G401 (cell line): ENCODE data around the gene H19. TPM values are rescaled to one million over a fixed set of nuclear protein-coding genes. Genes with fewer than 3 reads are reported as not detected.

Experiments
- DNase-seq: peaks from one replicate; pipeline ENCODE4 v3.0.0-alpha.2; 2015; ENCODE audit warnings: low spot score
- in situ Hi-C: cut with HindIII; loops from 2 replicates; pipeline ENCODE4 v1.10.0; 2016; ENCODE audit warnings: low sequenced_read_pairs, mixed read lengths
- total RNA-seq: library from RNA; depleted of rRNA; stranded (reverse); fragments of >200 nt; shearing (Covaris generic); gene quantifications from 2 replicates; pipeline ENCODE4 v1.2.3, GENCODE V29; 2014; rRNA removed

Gene H19
- total RNA-seq, result 17.0 and 19.9 TPM in 2 replicates

DNA sequence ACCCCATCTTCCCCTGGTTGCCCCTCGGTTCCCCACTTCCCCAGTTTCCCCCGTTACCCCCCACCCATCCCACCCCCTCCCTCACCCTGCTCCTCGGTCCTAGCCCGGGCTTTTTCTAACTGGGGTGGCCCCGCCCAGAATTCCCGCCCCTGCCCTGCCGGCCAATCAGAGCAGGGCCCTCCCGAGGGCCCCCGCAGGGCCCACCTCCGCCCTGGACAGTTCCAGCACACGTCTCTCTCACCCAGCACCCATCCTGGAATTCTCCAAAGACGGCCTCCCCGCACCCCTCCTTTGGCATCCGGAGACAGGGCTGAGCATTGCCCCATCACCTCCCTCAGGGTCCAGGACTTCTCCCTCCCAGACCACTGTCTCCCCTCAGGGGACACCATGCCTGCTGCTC, at the start of gene H19:
Gene H19 (minus strand): TSS at position 88 of the 400 bp plus-strand sequence.
- in situ Hi-C loops, result no loop called here
- DNase-seq, result no peak

DNA sequence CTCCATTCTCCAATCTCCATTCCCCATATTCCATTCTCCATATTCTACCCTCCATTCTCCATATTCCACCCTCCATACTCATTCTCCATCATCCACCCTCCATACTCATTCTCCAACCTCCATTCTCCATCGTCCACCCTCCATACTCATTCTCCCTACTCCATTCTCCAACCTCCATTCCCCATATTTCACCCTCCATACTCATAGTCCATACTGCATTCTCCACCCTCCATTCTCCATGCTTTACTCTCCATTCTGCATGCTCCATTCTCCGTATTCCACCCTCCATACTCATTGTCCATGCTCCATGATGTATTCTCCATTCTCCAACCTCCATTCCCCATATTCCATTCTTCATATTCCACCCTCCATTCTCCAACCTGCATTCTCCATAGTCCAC, 44.3 kb upstream of the H19 start:
- in situ Hi-C loops, result no loop called here
- DNase-seq, result no peak

DNA sequence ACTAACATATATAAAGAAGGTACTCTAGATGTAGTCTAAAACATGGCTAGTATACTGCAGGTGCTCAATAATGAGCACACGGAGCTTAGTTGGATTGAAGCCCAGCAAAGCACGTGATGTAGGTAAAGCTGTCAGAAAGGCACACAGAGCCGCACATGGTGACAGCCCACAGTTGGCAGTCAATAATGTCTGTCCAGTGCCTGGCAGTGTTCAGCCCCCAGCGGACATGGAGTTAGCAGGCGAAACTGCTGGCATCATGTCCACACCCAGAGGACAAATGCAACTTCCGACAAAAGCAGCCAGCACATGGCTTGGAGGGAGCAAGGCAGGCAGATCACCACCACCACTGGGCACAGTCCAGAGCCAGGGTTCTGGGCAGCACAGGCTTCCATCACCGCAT, 43.5 kb upstream of the H19 start:
- in situ Hi-C loops, result no loop called here
- DNase-seq, result no peak

DNA sequence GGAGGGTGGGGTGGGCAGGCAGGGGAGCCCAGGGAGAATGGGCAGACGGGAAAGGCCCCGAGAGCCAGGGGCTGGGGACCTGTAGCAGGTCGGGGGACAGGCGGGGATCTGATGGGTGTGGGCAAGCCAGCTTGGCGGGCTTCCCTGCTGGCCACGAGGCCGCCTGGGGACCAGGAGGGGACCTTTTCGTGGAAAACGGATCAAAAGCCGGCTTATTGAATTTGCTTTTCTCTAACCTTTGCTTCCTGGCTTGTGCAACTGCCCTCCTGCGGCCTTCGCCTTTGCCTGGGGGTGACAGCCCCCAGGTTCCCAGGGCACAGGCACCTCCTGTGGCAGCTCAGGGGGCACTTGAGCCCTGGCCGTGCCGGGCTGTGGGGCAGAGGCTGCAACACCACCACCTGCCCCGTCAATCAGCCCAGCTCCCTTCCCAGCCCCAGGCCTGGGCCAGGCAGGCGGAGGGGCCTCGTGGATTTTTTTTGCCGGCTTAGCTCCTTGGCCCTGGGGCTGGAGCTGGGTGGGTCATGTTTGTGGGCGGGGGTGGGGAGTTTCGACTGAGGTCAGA, 41.6 kb upstream of the H19 start:
- in situ Hi-C loops, result no loop called here

DNA sequence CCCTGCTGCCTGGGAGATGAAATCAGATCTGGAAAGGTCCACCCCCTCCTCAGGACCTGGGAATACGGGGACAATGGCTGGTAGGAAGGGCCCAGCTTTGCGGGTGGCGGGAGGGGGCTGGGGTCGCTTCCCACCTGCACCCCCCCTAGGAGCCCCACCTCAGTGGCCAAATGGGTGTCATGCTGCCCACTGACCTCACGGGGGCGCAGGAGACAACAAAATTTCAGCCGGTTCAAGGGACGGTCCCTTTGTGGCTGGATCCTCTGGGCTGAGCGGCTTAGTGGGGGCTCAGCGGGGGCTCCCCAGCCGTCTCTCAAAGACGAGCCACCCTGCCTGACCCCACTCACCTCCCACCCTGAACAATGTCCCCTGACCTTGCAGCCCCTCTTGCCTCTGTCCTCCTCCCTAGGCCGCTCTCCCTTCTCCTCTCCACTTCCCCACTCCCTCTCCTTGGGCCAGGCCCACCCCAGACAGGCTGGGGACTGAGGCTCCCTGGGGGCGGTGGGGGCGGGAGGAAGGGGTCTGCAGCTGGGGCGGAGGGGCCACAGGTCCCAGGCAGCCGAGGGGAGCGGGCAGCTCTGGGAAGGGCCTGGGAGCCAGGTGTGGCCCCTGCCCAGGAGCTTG, 39.3 kb upstream of the H19 start:
- in situ Hi-C loops, result no loop called here
- no peak for DNase-seq

More for the DNA sequence above, 41.6 kb upstream of the H19 start:
- DNase-seq, result no peak

DNA sequence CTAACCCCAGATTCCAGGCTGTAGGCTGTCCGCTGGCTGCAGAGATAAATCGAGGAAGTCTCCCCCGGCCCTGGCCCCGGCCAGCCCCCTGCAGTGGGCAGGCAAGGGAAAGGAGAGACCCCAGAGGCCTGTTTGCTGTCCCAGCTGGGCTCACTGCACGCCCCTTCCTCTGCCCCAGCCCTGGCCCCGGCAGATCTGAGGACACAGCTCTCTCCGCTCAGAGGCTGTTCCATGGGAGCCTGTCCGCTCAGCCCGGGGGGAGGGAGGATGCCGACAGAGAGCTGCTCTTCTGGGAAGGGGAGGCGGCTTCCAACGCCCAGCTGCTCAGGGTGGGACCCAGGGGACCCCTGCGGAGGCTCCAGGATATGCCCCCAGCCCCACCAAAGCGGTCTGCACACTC, 37.7 kb upstream of the H19 start:
- DNase-seq, result no peak
- in situ Hi-C loops, result no loop called here

DNA sequence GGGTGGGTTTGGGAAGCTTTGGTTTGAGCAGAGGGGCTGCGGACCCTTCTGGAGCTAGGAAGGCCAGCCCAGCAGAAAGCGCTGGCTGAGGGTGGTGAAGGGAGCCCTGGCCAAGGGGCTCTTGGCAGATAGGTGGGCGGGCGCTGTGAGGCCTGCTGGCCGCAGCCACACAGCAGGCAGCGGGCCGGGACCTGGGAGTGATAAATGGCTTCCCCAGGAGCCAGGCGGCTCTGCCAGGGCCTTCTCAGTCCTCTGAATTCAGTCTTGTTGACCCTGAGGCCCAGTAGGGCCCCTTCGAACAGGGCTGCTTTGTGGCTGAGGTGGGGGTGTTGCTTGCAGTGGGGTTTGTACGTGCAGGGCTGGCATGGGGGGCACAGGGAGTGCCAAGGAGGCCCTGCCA, 33.4 kb upstream of the H19 start:
- DNase-seq, result no peak
- in situ Hi-C loops, result no loop called here

DNA sequence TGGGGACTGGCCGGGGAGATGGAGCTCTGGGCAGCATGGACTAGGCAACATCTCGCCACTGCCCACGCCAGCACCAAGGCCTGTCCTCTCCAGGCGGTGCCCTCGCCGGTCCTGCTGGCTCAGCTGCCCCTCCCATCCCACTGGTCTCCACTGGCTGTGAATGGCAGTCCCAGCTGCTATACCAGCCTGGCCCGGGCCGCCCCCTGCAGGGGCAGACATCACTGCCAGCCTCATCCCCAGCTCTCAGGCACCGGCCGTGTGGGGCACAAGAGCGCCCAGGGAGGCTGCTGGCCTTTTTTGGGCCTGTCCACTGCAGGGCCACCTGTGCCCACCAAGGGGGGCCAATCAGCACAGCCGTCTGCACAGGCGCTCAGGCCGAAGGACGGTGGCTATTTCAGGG, 30.1 kb upstream of the H19 start:
- DNase-seq, result no peak
- in situ Hi-C loops, result no loop called here

DNA sequence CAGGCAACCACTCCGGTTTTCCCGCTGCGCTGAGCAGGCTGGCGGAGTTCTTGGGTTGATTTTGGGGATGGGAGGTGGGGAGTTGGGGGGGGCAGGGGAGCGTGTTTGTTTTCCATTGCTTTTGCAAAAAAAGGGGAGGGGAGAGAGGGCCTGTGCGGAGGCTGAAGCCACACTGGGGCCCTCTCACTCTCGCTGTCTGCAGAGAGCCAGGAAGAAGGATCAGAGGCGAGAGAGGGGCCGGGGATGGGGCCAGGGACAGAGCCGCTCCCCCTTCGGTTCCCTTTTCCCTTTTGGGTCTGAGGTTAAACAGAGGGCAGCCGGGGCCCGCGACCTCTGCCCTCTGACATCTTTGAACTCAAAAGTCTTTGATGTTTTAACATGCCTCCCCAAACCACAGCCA, 17.4 kb upstream of the H19 start:
- in situ Hi-C loops, result no loop called here

DNA sequence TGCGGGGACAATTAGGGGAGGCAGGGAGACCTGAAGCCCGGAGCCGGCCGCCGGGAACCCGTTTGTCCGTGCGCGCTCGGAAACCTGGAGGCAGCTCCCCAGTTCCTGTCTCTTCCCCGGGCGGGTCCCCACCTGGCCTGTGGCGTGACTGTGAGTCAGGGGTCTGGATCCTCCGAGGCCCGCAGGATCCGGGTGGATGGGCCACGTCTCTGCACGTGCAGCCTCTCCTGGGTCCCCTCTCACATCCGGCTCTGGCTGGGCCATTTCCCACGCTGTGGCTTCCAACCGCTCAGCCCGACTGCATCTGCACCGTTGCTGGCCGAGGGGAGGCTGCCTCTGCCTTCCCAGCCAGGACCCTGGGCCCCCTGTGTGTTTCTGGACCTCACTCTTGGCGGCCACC, 14.8 kb upstream of the H19 start:
- in situ Hi-C loops, result no loop called here
- DNase-seq, result no peak

More for the DNA sequence above, 17.4 kb upstream of the H19 start:
- no peak for DNase-seq

DNA sequence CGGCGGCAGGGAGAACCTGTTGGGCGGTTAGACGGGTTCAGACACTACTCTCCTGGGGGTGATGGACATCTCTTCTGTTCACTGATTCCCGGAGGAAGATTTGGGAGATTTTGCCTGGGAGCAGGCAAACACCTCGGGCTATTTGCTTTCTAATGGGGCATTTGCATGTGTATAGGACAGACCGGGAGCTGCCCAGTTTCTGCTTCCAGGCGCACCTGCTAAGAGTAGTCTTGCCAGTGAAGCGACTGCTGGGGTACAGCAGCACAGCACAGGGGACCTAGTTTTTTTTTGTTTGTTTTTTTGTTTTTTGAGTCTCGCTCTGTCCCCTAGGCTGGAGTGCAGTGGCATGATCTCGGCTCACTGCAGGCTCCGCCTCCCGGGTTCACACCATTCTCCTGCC, 6.8 kb upstream of the H19 start:
- no peak for DNase-seq
- in situ Hi-C loops, result no loop called here

DNA sequence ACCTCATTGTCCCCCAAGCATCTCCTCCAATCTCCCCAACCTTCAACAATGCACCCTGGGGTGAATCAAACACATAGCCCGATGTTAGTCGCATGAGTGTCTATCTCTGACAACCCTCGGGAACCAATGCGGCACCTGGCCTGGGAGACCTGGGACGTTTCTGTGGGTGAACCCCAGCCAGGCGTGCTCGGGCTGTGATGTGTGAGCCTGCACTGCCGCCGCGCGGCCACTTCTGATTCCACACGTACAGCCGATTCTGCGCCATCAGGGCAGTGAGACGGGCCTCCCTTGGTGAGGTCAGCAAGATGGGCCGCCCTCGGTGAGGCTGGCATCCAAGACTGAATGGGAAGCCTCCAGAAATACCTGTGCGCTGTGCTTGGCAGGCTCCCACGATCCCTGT, 5.2 kb upstream of the H19 start:
- in situ Hi-C loops, result no loop called here
- no peak for DNase-seq

DNA sequence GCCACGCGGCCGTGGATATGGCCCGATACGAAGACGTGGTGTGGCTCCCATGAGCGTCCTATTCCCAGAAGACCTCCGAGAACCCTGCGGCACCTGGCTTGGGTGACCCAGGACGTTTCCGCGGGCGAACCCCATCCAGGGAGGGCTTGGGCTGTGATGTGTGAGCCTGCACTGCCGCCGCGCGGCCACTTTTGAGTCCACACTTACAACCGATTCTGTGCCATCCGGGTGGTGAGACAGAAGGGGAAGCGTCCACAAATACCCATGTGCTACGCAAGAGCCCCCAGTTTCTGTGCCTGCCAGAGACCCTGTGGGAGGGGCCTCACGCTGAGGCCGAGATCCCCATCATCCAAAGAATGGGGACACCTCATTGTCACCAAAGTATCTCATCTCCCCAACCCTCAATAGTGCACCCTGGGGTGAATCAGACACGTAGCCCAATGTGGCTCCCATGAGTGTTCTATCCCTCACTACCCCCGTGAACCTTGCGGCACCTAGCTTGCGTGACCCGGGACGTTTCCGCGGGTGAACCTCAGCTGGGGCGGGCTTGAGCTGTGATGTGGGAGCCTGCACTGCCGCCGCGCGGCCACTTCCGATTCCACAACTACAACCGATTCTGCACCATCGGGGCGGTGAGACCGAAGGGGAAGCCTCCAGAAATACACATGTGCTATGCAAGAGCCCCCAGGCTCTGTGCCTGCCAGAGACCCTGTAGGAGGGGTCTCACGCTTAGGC, 4.6 kb upstream of the H19 start:
- in situ Hi-C loops, result no loop called here
- DNase-seq, result no peak

DNA sequence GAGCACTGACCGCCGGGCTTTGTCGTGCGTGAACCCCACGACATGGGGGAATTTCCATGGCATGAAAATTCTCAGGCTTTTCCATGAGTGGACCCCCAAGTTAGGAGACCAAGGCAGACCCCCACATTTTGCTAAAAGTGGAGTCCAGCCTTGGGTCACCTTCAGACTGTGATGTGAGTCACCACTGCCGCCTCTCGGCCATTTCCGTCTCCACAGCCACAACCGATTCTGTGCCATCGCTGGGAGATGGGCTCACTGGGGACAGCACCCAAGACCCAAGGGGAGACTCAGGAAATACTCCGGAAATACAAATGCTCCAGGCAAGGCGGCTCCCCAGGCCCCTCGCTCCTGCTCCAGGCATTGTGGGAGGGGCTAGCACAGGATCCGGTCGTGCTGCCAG, 1.2 kb upstream of the H19 start:
- DNase-seq, result no peak
- in situ Hi-C loops, result no loop called here

DNA sequence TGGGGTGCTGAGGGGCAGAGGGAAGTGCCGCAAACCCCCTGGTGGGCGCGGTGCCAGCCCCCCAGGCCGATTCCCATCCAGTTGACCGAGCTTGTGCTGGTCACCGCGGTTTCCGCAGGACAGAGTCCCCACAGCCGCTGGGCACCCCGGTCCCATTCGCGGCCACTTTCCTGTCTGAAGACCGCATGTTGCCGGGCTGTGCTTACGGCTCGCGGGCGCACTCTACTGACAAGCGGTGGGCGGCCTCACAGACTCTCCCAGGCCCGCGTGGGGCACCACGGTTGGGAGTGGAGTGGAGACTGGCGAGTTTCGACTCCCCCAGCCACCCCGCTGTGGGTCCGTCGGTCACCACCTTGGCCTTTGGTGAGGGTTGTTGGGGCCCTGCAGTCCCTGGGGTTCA, 648 bp upstream of the H19 start:
- DNase-seq, result no peak
- in situ Hi-C loops, result no loop called here

DNA sequence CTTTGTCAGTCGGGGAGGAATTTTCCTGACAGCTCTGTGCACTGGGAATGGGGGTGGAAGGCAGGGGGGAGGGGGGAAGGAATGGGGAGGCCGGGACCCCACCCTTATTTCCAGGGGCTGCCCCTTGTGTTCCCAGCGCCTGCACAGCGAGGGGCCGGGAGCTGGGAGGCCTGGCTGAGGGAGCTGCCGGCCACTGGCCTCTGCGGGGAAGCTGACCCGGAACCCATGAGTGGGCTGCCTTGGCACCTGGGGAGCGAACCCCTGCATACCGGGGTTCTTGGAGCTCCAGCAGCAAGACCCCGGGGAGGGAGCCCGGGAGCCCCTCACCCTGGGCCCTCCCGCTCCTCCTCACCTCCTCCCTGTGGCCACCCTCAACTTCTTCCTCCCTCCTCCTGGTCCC, 3.5 kb downstream of the H19 start:
- no peak for DNase-seq
- in situ Hi-C loops, result no loop called here

DNA sequence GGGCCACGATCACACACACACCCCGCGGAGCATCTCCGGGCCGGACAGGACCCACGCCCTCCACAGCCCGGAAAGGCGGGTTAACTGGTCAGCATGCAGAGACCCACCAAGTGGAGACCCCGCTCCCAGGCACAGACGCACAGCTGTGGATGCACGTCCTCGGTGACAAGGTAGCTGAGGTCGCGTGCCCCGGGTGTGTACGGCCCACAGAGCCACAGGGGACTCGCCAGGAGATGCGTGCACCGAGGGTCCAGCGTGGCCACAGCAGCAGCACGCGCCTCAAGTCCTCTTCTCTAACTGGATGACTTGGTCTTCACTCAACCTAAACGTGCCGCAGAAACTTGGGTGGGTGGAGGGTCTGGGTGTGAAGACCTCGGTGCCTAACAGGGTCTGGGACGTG, 5.5 kb downstream of the H19 start:
- no peak for DNase-seq
- in situ Hi-C loops, result no loop called here

DNA sequence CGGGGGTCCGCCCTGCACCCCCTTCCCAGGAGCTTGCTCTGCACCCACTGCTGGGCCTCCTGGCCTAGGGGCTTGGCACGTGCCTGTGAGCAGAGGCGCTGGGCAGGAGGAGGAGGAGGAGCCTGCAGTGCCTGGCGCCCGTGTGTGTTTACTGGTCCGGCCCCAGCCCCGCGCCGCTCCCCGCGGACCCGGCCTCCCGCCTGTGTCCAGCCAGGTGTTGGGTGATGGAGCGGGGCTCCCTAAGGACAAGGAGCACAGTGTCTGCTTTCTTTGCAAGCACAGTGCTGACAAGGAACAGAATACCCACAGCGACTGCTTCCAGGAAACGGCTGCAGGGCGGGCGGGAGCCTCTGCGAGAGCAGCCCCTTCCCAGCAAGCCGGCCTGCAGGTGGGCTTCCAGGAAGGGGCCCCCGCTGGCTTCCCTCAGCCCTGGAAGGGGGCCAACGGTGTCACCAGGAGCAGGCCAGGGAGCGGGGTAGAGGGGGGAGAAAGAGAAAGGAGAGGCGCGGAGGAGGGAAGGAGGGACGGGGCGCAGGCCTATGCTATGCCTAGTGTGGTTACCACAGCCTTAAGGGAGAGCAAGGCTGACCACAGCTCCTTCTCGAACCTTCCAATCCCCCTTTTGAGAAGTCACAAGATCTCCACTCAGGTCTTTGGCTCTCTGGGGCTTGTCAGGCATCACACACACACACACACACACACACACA, 6.6 kb downstream of the H19 start:
- in situ Hi-C loops, result no loop called here
- no peak for DNase-seq

DNA sequence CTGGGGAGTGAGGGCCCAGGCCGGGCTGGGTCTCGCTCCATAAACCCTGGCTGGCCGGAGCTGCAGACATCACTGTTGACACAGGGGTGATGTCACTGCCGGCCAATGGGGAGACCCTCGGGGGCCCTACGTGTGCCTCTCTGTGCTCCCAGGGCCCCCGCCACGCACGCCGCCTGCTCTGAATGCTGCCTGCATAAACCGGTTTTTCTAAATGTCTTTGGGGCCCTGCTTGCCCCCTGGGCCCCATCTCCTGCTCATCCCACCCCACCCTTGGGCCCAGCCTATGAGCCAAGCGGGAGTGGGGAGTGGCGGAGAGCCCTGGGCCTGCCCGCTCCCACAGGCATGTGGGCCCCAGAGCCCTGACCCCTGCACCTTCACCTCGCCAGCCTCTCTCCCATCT, 7.7 kb downstream of the H19 start:
- no peak for DNase-seq
- in situ Hi-C loops, result no loop called here

DNA sequence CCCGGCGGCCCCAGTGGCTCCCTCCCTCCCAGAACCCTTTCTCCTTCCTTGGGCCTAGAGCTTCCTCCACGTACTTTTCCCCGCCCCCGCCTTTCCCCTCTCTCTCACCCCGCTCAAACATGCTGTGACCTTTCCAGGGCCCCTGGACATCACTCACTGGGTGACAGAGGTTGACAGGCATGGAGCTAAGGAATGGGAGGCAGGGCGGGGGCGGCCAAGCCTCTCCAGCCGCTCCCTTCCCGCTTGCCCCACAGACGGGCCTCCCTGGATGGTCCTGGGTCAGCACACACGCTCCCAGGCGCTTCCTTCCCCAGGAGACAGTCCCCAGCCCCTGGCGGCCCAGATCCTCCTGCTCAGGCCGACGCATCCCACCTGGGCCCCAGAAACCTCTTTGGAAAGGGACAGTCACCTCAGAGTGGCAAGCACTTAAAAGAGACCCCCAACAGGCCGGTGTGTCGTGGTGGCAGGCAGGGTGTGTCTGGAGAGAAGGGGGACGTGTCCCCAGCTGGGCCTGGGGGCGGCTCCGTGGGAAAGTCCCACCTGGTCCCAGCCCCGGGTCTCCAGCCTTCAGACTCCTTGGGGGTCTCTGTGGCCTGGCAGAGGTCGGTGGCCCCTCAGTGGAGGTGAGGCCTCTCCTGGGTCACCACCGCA, 8.8 kb downstream of the H19 start:
- no peak for DNase-seq
- in situ Hi-C loops, result no loop called here
